Endothelial cell of umbilical vein (primary cell): Measurements from ENCODE around the gene SLC12A7. TPM values are rescaled to one million over a fixed set of nuclear protein-coding genes. Genes with fewer than 3 reads are reported as not detected.

Source experiments
- BruUV-seq: library from RNA; stranded (reverse); fragments of 400-500 nt; replicated peaks from 2 replicates; lab custom pipeline; 2021; lab: Mats Ljungman, UMichigan
- CTCF ChIA-PET: fragments of 300-600, 350-600 bp; sonication (Branson Sonifier 250); formaldehyde crosslinking; loops from one replicate; lab custom pipeline; 2021; ENCODE audit warnings: antibody characterized with exemption, inconsistent platforms; lab: Charles Lee
- POLR2A ChIA-PET: fragments of 300-600, 350-600 bp; sonication (Branson Sonifier 250); formaldehyde crosslinking; loops from one replicate; lab custom pipeline; 2021; ENCODE audit warnings: antibody characterized with exemption, inconsistent platforms; lab: Charles Lee
- DNase-seq: peaks from one replicate; pipeline ENCODE4 v3.0.0-alpha.2; 2011; ENCODE audit warnings: low read depth, low spot score
- FAIRE-seq: peaks from 2 replicates; lab custom pipeline; 2011; peaks lifted over from hg19 to GRCh38; lab: Jason Lieb, UNC
- H2AFZ ChIP-seq: 2 replicates; pipeline ENCODE4 v1.6.0; 2012; ENCODE audit warnings: low read depth, low read length, control low read depth, inconsistent platforms
- H3K27ac ChIP-seq: 2 replicates; pipeline ENCODE4 v1.5.1; 2011; ENCODE audit warnings: low read depth, mild to moderate bottlenecking, control low read depth, low read length, moderate library complexity; ENCODE audit not compliant: insufficient read depth
- H3K27me3 ChIP-seq, 2 experiments: 2 replicates each; pipeline versions ENCODE4 v1.6.0 to v1.6.1; 2011; ENCODE audit warnings: low read length in 2 of 2, mixed read lengths in 1 of 2; ENCODE audit not compliant: control insufficient read depth in 2 of 2, insufficient read depth in 2 of 2
- H3K36me3 ChIP-seq, 2 experiments: 2 replicates in 1 of 2; 3 replicates in 1 of 2; pipeline ENCODE4 v1.5.1; 2011; ENCODE audit warnings: low read length in 2 of 2, mild to moderate bottlenecking in 1 of 2, moderate library complexity in 1 of 2; ENCODE audit not compliant: control insufficient read depth in 2 of 2, insufficient read depth in 2 of 2; ENCODE audit errors: extremely low read depth in 1 of 2
- H3K4me1 ChIP-seq: 3 replicates; pipeline ENCODE4 v1.5.1; 2011; ENCODE audit warnings: mild to moderate bottlenecking, low read length; ENCODE audit not compliant: control insufficient read depth, insufficient read depth; ENCODE audit errors: extremely low read depth
- H3K4me2 ChIP-seq: 2 replicates; pipeline ENCODE4 v1.6.1; 2011; ENCODE audit warnings: low read length, control low read depth, mixed read lengths; ENCODE audit not compliant: insufficient read depth
- H3K4me3 ChIP-seq, 3 experiments: fragments of 200-600 bp in 1 of 3; sonication (generic), shearing (Covaris generic) in 1 of 3; replicated peaks in 1 of 3; 2 replicates each; pipeline ENCODE4 v1.5.1; 2011 to 2016; ENCODE audit warnings: control low read depth in 3 of 3, low read length in 3 of 3, mild to moderate bottlenecking in 2 of 3, inconsistent platforms in 1 of 3, low read depth in 1 of 3, moderate library complexity in 1 of 3; ENCODE audit not compliant: insufficient read depth in 1 of 3
- H3K79me2 ChIP-seq: 2 replicates; pipeline ENCODE4 v1.6.0; 2012; ENCODE audit warnings: low read length, inconsistent platforms; ENCODE audit not compliant: control insufficient read depth, insufficient read depth
- H3K9ac ChIP-seq: replicated peaks from 2 replicates; pipeline ENCODE3; 2011; ENCODE audit warnings: low read length, control low read depth; ENCODE audit not compliant: insufficient read depth; ENCODE audit errors: extremely low read depth
- H3K9me1 ChIP-seq: replicated peaks from 3 replicates; pipeline ENCODE4 v1.6.0; 2011; ENCODE audit warnings: mild to moderate bottlenecking, low read length; ENCODE audit not compliant: control insufficient read depth, insufficient read depth; ENCODE audit errors: extremely low read depth
- H3K9me3 ChIP-seq: replicated peaks from 2 replicates; pipeline ENCODE4 v1.5.1; 2012; ENCODE audit warnings: low read length, inconsistent platforms; ENCODE audit not compliant: control insufficient read depth, insufficient read depth
- H4K20me1 ChIP-seq: replicated peaks from 2 replicates; pipeline ENCODE3; 2011; ENCODE audit warnings: mild to moderate bottlenecking, low read length; ENCODE audit not compliant: control insufficient read depth, insufficient read depth; ENCODE audit errors: extremely low read depth
- EZH2 ChIP-seq: IDR thresholded peaks from 2 replicates; pipeline ENCODE4 v1.6.1; 2012; ENCODE audit warnings: borderline replicate concordance, low read depth, mild to moderate bottlenecking, moderate library complexity, low read length, inconsistent platforms; ENCODE audit not compliant: severe bottlenecking
- FOS ChIP-seq: IDR thresholded peaks from 2 replicates; pipeline ENCODE4 v1.6.1; 2011; ENCODE audit warnings: mild to moderate bottlenecking, low read length, moderate library complexity, borderline replicate concordance; ENCODE audit not compliant: insufficient read depth
- GATA2 ChIP-seq: IDR thresholded peaks from 2 replicates; pipeline ENCODE4 v1.7.0; 2011; ENCODE audit warnings: low read depth, mild to moderate bottlenecking, moderate library complexity, mixed read lengths, low read length; ENCODE audit not compliant: insufficient read length, insufficient read depth
- JUN ChIP-seq: IDR thresholded peaks from 2 replicates; pipeline ENCODE4 v1.6.1; 2011; ENCODE audit warnings: borderline replicate concordance, low read depth; ENCODE audit not compliant: insufficient read length, insufficient read depth
- MAX ChIP-seq: IDR thresholded peaks from 2 replicates; pipeline ENCODE4 v1.6.1; 2011; ENCODE audit not compliant: insufficient read depth, insufficient read length
- MYC ChIP-seq: IDR thresholded peaks from one replicate; pipeline ENCODE4 v1.6.1; 2011; ENCODE audit warnings: mild to moderate bottlenecking, low read depth, low read length
- POLR2A ChIP-seq: IDR thresholded peaks from 2 replicates; pipeline ENCODE4 v1.6.1; 2012; ENCODE audit warnings: low read depth, mild to moderate bottlenecking, control low read depth, low read length
- POLR2AphosphoS5 ChIP-seq: IDR thresholded peaks from 2 replicates; pipeline ENCODE4 v1.6.1; 2012; ENCODE audit warnings: low read depth, mild to moderate bottlenecking, control low read depth, low read length, moderate library complexity; ENCODE audit not compliant: insufficient read depth
- dilution Hi-C: fragments of 300-500 bp; cut with MboI; formaldehyde crosslinking; loops from one replicate; pipeline ENCODE4 v1.15.0; 2019; ENCODE audit warnings: low sequenced_read_pairs; ENCODE audit not compliant: extremely low pct_ligation_motif_present
- intact Hi-C: fragments of 100-400 bp; cut with micrococcal nuclease; formaldehyde crosslinking; loops from one replicate; pipeline ENCODE4 v1.10.0; 2022
- polyA plus RNA-seq, 4 experiments: library from polyadenylated mRNA; depleted of rRNA in 3 of 4; stranded (reverse) in 3 of 4; unstranded in 1 of 4; fragments of >200 nt; gene quantifications; 2 replicates each; pipeline versions ENCODE4 v1.2.1 to v1.2.3, GENCODE V29; 2011 to 2012; ENCODE audit warnings: missing spikeins in 1 of 4
- total RNA-seq: library from RNA; stranded (reverse); gene quantifications from 2 replicates; pipeline ENCODE4 v1.2.3, GENCODE V29; 2021
- TF ChIP-seq, protein P1 (sequence below), 2 donors: IDR thresholded peaks; 1 replicate in 1 of 2; 2 replicates in 1 of 2; pipeline ENCODE4 v1.5.1; 2011; ENCODE audit warnings: low read length in 2 of 2, mild to moderate bottlenecking in 2 of 2, moderate library complexity in 2 of 2, control low read depth in 1 of 2, inconsistent platforms in 1 of 2, low read depth in 1 of 2; ENCODE audit not compliant: insufficient read depth in 1 of 2; ENCODE audit errors: extremely low read depth in 1 of 2

SLC12A7 gene
- total and polyA plus RNA-seq, 2 donors (not counting 3 experiments of a cell fraction or from before 2014, with no cell fraction given): 16.4 to 38.8 TPM

DNA sequence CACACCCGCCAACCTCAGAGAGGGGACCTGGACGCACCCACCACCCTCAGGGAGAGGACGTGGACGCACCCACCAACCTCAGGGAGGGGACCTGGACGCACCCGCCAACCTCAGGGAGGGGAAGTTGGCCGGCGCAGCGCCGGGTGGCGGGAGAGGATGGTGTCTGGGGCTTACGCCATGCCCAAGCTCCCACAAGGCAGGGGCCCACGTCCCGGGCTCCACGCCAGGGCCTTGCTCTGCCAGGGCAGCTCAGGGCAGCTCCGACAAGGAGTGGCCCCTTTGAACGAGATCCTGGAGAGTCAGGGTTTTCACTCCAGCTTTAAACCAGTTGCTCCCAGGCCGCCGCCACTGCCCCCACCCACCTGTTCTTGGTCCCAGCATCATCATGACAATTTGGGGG, 32.2 kb upstream of the SLC12A7 start:
- CTCF ChIA-PET: interaction anchor here (0.8 to 2.2 kb wide), 3 partner anchors 30 to 220 kb away, joined by 3 to 6 read pairs (median 3); no protein-coding TSS in a partner anchor
- POLR2A ChIA-PET: no interaction called here

More for the DNA sequence above, 32.2 kb upstream of the SLC12A7 start:
- H3K4me1 ChIP-seq: peaks cover 5% of the 10 kb centered on the region
- H3K4me3 ChIP-seq: no peak overlapping the region
- no peaks in the 10 kb centered on the region for H4K20me1 ChIP-seq
- no peak for TF ChIP-seq MYC
- TF ChIP-seq EZH2: no peak
- no peak for TF ChIP-seq GATA2
- TF ChIP-seq MAX: no peak
- no peak for TF ChIP-seq FOS
- no peak for TF ChIP-seq JUN
- TF ChIP-seq POLR2AphosphoS5: no peak
- TF ChIP-seq POLR2A: no peak
- TF ChIP-seq, protein P1, sequence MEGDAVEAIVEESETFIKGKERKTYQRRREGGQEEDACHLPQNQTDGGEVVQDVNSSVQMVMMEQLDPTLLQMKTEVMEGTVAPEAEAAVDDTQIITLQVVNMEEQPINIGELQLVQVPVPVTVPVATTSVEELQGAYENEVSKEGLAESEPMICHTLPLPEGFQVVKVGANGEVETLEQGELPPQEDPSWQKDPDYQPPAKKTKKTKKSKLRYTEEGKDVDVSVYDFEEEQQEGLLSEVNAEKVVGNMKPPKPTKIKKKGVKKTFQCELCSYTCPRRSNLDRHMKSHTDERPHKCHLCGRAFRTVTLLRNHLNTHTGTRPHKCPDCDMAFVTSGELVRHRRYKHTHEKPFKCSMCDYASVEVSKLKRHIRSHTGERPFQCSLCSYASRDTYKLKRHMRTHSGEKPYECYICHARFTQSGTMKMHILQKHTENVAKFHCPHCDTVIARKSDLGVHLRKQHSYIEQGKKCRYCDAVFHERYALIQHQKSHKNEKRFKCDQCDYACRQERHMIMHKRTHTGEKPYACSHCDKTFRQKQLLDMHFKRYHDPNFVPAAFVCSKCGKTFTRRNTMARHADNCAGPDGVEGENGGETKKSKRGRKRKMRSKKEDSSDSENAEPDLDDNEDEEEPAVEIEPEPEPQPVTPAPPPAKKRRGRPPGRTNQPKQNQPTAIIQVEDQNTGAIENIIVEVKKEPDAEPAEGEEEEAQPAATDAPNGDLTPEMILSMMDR (IDR thresholded peaks at IDR 0.05; ENCODE audit: extremely low read depth in 1 of 2, insufficient read depth in 1 of 2, low read depth in 1 of 2, low read length in 2 of 2): no peak
- no peaks in the 10 kb centered on the region for H3K27me3 ChIP-seq
- no TSS peak for BruUV-seq
- H3K9me1 ChIP-seq: no peaks in the 10 kb centered on the region
- H3K9ac ChIP-seq: no peak overlapping the region
- DNase-seq (no peak), FAIRE-seq (no peak)
- no peaks in the 10 kb centered on the region for H3K9me3 ChIP-seq
- H3K79me2 ChIP-seq: no peaks in the 10 kb centered on the region
- intact Hi-C loops (no loop called here), dilution Hi-C loops (no loop called here)
- H3K36me3 ChIP-seq: no peaks in the 10 kb centered on the region
- no peak overlapping the region for H2AFZ ChIP-seq
- no peak overlapping the region for H3K4me2 ChIP-seq
- no peak overlapping the region for H3K27ac ChIP-seq
